Esophagus muscularis mucosa (tissue), 4 donors: ENCODE results near the gene NCOA3.

Source experiments
- EP300 ChIP-seq: sonication (generic); formaldehyde crosslinking; IDR thresholded peaks from one replicate; pipeline ENCODE4 v1.6.1; 2017; ENCODE audit warnings: antibody characterized with exemption
- POLR2A ChIP-seq: fragments of 450-650 bp; IDR thresholded peaks from one replicate; pipeline ENCODE4 v1.6.1; 2017; ENCODE audit warnings: antibody characterized with exemption, moderate library complexity, mild to moderate bottlenecking, low read depth
- POLR2AphosphoS5 ChIP-seq, 2 donors: sonication (generic); formaldehyde crosslinking; IDR thresholded peaks; one replicate each; pipeline ENCODE4 v1.6.1; 2017; ENCODE audit warnings: antibody characterized with exemption in 2 of 2
- TF ChIP-seq, protein P1 (sequence below), 3 experiments: fragments of 200-600 bp in 2 of 3; fragments of 450-650 bp in 1 of 3; sonication (generic) in 2 of 3; IDR thresholded peaks; one replicate each; pipeline ENCODE4 v1.5.1; 2017 to 2019; ENCODE audit warnings: antibody characterized with exemption in 3 of 3, mild to moderate bottlenecking in 2 of 3, moderate library complexity in 1 of 3

GRCh38 chr20:47552996-47553395, 51.3 kb downstream of the NCOA3 start:
- no peak for TF ChIP-seq POLR2AphosphoS5 (IDR thresholded peaks at IDR 0.05)
- TF ChIP-seq, protein P1, sequence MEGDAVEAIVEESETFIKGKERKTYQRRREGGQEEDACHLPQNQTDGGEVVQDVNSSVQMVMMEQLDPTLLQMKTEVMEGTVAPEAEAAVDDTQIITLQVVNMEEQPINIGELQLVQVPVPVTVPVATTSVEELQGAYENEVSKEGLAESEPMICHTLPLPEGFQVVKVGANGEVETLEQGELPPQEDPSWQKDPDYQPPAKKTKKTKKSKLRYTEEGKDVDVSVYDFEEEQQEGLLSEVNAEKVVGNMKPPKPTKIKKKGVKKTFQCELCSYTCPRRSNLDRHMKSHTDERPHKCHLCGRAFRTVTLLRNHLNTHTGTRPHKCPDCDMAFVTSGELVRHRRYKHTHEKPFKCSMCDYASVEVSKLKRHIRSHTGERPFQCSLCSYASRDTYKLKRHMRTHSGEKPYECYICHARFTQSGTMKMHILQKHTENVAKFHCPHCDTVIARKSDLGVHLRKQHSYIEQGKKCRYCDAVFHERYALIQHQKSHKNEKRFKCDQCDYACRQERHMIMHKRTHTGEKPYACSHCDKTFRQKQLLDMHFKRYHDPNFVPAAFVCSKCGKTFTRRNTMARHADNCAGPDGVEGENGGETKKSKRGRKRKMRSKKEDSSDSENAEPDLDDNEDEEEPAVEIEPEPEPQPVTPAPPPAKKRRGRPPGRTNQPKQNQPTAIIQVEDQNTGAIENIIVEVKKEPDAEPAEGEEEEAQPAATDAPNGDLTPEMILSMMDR (IDR thresholded peaks at IDR 0.05), result no peak
- no peak for TF ChIP-seq POLR2A
- no peak for TF ChIP-seq EP300
